CD4-positive, alpha-beta T cell treated with Interleukin-10 for 1 hour (primary cell): ENCODE data around the gene DYNLT5.
A peak's percentile ranks its signal among the peaks of the same experiment; 100 is the strongest.
"Not testable (repeated sequence)": the region's sequence is repeated elsewhere in the genome, so short reads cannot be mapped to it uniquely, and the experiment has no call there.

Experiments used
- DNase-seq: peaks from one replicate; pipeline ENCODE4 v3.0.0-alpha.2; 2020

The DYNLT5 gene, protein sequence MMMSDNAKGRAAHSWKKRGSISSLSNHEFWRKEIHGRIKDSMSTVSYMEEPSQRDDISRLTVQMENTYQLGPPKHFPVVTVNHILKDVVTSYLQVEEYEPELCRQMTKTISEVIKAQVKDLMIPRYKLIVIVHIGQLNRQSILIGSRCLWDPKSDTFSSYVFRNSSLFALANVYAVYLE

DNA sequence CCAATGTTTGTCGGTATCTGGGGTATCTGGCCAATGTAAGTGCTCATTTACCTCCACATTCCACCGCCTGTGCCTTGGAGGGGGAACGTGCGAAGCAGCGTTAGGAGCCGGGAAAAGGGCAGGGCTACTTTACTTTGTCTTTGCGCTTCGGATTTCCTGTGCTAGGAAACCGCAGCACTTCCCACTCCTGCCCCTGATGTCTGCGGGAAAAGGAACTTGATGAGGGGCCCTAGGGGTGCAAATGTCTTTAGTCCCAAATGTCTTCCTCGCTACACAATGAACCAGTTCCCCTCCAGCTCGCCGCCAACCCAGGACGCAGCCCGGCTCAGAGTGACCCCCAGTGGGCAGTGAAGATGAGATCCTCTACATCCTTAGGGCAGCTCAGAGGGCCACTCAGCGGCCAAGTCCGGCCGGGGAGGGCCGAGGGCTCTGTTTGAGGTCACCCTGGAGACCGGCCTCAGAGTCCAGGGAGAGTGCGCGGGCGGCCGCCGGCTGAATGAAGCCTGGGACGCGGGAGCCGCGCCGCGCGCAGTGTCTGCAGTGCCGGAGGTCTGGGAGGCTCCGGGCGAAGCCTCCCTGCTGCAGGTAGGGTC, at the start of gene DYNLT5:
DYNLT5 (plus strand) TSS at position 460 of the 593 bp plus-strand sequence. CDS start 2,200 bp downstream, outside the sequence.
- DNase-seq, result no peak

DNA sequence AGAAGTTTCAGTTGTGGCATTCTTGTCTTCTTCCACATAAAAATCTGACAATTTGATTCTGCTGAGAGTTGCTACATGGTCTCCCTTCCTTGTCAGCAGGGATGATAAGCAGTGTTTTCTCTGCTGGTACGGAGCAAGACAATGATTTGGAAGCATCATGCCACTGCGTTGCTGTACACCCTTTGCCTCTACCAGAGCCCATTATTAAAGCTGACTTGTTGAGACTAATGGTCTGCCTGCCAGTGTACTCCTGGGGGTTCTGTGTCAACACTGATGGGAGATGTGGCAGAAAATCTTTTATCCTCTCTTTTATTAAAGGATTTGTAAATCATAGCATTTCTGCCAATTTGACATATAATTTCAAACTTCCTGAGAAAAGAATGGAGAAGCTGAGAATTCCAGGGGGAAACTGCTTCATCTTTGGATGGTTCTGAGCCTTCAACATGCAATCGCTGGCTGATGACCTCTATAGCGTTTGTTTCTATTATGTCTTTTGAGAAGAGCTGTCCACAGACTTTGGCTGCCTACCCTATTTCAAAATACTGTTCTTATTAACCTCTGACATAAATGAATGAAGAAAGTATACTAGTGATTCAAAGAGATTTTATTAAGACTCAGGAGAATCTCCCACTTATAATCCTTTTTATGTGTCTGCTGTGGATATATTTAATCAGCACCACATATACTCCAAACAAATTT, 47.9 kb upstream of the DYNLT5 start:
- no peak for DNase-seq

DNA sequence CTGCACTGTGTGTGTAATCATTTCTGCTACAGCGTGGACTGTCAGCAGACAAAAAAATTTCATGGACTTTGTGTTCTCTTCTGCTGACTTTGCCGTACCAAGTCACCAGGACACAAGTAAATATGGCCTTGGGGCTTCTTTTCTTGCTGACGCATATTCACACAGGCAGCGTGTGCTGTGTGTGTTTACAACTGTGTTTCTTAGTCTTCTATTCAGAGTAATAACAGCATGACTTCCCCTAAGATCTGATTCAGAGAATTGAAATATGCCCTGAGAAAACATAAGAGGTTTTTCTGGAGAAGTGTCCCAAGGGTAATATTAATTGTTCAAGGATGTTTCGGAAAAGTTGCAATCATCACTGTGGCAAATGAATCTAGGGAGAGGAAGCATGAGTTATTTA, 47.1 kb upstream of the DYNLT5 start:
- no peak for DNase-seq

DNA sequence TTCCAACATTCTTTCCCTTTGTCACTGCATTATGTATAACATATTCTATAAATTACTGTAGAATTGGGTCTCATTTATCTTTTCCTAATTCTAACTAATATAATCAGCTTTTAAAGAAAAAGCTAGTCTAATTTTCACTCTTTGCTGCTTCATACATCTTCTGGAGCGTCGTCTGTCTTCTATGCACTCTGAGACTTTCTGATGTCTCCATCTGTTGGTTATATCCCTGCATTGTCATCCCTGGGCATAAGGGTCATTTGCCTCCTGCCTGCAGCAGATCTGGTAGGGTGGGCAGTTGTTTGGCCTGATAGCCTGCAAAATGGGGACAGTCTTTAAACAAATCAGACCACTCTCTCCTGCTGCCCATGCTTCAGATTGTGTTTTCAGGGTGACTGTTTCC, 40.8 kb upstream of the DYNLT5 start:
- no peak for DNase-seq

DNA sequence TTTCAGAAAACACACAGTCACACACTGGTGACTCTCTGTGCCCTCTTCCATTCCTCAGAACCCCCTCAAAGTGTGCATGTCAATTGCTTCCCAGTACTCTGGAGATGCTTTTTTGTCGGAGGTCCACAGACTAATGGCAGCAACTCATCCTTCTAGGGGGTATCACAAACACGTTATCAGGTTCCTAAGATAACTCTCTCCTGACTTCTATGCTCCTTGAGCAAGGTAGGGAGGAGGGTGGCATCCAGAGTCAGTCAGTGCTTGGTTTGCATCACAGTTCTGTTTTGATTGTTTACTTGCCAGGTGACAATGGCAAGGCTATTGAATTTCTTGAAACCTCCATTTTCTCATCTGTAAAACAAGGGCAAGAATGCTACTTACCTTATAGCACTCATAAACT, 39.4 kb upstream of the DYNLT5 start:
- DNase-seq, result no peak

DNA sequence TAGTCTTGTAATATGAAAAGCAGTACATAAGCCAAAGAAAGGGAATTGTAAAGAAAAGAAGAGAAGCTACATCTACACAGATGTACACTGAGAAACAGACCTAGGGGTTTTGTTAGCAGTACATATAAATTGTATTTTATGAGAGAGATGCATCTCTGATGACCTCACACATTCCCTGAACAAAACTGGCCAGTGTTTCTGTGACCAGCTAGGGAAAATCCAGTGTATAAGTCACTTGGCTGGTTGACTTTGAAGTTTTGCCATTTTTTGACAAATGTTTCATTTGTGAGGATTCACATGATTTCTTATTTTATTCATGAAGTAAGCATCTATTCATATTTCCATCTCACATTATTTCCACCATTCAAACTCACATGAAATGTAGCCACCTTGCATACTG, 28.3 kb upstream of the DYNLT5 start:
- no peak for DNase-seq

DNA sequence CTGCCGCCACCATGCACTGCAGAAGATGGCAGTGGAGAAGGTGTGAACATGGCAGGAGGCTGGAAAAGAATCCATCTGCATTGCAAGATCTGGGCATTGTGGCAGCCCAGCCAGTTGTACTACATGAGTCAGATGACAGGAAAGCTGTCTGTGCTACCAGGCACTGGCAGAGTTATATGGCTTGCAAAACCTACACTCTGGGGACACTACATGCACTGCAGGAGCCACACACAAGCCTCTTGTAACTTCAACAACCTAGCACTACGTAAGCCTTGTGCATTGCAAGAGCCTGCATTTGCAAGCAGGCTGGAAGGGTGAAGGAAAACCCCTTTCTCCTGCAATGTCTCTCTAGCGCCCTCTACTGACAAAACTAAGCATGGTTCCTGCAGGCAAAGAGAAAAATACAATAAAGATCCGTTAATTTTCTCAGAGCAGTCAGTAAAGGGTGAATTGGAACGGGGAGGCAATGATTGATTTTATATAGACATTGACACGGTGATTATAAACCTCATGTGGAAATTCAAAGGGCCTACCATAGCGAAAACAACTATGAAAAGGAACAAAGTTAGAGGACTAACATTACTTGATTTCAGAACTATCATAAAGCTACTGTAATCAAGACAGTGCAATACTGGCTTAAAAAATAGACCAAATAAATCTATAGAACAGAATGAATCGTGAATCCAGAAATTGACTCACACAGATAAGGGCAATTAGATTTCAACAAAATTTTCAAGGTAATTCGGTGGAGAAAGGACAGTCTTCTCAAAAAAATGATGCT, 26.2 kb upstream of the DYNLT5 start:
- peak; percentile 66 for DNase-seq

DNA sequence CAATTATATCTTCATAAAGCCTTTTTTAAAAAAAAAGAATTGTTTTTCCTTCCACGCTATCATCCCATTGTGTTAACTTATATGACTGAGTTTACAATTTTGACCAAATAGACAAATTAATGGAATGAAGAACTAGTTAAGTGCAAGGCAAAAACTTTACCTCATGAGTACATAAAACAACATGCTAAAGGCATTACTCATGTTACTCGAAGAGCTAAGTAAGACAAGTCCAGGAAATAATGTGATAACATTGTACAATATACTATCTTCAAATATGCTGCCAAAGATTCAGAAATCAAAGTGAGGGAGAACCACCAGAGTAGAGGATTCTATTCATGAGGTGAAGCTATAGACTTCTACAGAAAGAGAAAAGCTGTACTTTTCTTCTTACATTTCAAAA, 24.2 kb upstream of the DYNLT5 start:
- DNase-seq, result no peak

DNA sequence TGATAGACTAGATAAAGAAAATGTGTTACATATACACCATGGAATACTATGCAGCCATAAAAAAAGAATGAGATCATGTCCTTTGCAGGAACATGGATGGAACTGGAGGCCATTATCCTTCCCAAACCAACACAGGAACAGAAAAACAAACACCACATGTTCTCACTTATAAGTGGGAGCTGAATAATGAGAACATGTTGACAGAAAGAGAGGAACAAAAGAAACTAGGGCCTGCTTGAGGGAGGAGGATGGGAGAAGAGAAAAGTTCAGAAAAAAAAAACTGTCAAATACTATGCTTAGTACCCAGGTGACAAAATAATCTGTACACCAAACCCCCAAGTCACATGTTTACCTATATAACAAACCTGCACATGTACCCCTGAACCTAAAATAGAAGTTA, 23.5 kb upstream of the DYNLT5 start:
- not testable (repeated sequence) for DNase-seq

DNA sequence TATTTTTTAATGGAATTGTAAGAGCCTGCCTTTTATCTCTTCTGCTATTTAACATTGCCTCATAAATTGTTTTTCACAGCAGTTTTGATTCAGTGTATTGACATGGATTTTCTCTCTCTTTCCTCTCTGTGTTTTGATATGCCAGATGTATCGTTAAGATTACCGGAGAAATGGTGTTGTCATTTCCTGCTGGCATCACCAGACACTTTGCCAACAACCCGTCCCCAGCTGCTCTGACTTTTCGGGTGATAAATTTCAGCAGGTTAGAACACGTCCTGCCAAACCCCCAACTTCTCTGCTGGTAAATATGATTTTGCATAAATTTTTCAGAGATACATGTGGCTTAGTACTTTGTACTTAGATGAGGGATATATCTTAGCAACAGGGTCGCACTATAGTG, 23.1 kb upstream of the DYNLT5 start:
- DNase-seq, result peak; percentile 3

DNA sequence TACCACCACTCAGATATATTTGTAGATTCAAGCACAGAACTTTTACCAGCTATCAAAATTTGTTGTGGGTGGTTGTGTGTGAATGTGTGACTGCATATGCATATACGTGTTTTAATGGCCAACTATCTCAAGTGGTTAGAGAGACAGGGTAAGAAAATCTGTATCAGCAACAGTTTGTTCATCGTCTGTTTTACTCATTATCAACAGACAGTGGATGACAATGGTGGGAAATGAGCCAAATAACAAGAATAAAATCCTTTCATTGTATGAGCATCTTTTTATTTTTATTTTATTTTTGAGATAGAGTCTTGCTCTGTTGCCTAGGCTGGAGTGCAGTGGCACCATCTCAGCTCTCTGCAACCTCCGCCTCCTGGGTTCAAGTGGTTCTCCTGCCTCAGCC, 22.7 kb upstream of the DYNLT5 start:
- DNase-seq, result no peak

DNA sequence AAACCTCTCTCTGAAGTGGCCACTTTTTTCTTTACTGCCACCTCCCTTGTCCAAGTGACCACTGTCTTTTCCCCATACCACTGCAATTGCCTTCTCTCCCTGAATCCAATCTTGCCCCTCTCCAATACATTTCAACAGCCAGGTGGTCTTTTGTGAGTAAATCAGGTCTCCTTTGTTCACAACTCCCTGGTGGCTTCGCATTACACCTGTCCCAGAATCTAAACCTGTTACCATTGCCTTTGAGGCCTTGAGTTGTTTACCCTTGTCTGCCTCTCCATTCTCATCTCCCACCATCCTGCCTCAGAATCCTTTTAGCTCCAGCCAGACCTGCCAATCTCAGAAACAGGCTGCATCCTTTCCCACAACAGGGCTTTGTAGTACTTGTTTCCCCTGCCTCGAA, 21.8 kb upstream of the DYNLT5 start:
- DNase-seq, result no peak

DNA sequence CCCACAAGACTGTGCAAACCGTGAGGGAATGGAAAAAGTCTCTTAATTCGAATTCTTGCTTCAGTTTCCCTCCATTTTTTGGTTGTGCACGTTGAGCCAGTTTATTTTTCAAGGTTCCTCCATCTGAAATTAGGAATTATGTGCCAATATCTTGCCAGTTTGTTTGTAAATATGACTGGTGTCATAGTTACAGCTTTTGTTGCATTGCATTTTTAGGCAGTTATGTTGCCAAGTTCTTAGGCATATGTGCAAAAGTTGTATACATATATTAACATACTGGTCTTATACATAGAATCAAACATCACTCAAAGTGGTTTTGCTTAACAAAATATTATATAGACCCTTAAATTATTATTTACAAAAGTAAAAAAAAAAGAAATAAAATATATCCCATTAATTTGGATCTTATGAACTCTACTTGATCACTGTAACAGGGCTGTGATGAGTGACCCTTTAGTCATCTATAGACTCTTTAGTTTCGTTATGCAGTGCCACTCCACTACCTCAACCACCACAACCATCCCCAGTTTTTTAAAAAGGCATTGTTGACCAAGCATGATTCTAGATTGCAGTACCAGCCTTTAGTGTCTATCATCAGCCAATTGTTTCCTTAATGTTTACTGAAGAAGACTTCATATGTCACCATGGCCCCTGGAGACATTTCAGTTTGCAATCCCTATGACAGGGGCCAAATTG, 20.9 kb upstream of the DYNLT5 start:
- no peak for DNase-seq

DNA sequence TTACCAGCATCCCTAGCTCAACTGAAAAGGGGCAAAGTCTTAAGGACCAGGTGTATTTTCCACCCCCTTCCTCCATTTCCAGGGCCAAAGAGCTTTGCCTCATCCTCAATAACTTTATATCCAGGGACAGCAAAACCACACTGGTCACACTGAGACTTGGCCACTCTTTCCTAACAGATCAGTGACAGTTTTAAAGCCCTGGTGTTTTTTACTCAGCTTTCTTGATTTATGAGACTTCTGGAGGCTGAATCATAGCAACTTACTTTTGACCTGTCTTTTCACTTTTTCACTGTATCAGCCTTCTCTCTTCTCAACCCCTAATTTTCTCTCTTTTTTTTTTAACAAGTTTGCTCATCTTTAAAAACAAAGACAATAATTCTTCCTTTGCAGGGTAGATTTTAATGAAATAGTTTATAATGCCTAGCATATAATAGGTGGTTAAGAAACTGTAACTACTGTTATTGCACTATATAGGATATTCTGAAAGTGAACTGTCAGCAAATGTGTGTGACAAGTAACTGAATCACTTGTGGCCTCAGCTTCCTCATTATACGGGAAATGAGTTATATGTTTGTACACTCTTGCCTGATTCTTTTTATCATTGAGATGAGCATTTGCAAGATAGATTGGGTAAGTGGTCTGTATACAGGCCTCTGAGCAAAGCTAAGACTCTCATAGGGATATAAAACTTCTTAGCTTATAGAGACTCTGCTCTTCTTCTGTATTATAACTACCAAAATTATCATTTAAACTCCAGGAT, 19.7 kb upstream of the DYNLT5 start:
- DNase-seq, result no peak

DNA sequence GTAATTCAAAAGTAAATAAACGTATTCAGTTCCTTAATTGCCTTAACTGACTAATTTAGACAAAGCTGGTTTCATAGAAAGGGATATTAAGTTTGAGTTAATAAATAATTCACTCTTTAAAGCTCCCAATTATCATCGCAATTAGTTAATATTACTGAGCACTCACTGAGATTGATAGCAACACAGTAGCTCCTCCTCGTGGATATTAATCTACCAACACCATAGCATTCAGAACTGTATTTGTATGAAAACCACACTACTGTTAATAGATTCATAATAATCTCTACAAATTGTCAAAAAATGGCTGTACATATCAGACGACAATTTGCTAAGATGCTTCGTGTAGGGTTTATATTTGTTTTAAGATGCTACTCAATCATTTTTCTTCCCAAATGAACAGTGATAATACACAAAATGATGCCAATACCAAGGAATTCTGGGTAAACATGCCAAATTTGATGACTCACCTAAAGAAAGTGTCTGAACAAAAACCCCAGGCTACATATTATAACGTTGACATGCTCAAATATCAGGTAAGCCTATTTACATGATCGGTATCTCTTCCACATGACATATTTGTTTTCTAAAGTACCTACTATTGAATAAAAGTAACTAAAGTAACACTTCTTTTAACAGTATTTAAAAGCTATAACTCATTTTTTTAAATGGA, 18.8 kb upstream of the DYNLT5 start:
- DNase-seq, result no peak

DNA sequence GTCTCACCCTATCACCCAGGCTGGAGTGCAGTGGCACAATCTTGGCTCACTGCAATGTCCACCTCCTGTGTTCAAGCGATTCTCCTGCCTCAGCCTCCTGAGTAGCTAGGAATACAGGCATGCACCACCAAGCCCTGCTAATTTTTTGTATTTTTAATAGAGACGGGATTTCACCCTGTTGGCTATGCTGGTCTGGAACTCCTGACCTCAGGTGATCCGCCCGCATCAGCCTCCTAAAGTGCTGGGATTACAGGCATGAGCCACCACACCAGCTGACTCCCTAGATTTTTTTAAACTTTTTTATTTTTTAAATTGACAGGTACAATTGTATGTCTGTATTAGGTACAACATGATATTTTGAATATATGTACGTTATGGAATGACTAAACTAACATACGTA, 17.7 kb upstream of the DYNLT5 start:
- DNase-seq, result not testable (repeated sequence)

DNA sequence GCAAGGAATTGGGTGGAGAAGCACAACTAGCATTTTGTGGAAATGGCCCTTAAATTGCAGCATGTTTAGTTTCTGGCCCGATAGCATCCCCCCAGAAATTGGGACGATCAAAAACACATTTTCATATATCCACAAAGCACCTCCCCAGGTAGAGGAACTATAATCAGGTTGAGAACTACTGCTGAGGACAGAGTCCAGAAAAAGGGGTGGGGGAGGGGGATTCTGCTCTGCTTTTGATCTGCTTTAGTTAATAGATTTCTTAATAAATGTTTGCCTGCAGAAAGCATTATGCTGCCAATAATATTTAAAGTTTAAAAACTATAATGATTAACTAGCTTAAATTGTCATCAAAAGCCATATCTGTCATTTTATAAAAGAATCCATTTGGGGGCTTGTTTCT, 14.4 kb upstream of the DYNLT5 start:
- no peak for DNase-seq

DNA sequence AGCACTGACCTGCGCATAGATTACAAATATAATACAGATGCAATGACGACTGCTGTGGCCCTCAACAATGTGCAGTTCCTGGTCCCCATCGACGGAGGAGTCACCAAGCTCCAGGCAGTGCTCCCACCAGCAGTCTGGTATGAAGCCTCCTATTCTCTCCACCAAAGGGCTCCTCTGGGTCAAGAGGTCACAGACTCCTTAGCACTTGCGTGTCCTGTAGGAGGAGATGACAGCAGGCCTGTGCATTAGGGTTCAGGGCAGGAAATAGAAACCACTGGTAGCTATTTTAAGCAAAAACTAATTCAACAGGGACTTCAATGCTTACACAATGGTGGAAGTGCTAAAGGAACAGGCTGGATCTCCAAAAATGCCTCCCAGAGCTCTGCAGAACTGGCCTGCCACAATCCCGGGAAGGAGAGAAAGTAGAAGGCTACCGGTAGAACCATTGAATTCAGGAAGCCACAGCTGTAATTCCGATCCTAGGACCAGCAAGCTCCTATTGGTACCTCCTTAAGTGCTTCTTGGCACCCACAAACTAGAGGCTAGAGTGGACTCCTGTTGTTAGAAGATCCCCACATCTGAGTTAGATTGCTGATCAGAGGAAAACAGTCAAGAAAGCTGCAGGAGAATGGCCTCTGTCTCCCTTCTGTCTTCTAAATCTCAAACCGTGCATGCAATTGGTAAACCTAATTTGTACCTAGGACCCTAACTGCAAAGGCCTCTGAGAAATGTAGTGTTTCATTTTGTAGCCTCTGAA, 12.7 kb upstream of the DYNLT5 start:
- DNase-seq, result no peak

DNA sequence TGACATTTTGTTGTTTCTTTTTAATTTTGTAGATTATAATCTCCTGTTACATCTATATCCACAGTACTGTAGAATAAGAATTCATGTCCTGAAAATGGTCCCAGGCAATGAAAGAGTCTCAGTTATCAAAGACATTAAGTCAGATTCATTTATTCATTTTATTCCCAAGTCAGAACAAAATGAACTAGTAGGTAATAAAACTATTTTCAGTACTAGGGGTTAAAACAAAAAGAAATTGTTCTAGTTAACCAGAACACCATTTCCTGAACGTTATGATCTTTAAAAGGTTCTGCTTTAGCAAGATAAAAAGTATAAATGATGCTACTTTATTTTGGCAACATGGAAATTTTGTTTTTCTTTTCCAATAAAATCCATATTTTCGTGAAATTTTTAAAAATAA, 6.8 kb upstream of the DYNLT5 start:
- DNase-seq, result no peak

DNA sequence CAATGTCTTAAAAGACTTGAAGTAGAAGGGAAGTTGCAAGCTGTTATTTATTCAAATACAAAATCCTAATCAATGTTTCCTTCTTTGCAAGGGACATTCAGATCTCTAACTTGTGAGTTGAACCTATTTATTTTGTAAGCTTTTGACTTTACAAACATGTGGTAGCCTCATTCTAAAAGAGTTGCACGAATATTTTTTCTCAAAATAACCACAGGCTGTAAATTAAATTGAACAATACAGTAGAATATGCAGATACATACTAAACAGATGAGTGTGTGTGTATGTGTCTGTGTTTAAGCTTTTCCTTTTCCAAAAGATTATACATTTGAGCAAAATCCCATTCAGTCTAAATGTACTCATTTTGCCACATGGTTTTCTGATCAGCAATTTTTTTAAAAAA, 4.8 kb upstream of the DYNLT5 start:
- no peak for DNase-seq

DNA sequence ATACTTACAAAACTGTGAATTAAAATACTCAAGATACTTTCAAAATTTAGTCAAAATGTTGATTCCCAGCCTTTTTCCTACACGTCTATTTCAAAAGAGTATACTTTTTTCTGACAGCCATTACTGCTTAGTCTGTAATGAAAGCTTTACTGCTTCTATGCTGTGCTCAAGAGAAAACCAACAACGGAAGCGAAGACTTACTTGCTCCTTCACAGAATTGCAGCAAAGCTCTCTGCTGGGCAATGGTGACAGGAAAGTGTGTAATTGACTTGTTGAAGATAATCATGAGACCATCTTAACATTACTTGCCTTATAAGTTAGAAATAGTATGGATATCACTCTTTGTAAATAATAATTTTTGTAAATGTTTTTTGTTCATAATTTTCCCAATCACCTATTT, 1.7 kb upstream of the DYNLT5 start:
- DNase-seq, result no peak
